ENCODE results near the gene CXCL17. TPM values are rescaled to one million over a fixed set of nuclear protein-coding genes. Genes with fewer than 3 reads are reported as not detected.

CXCL17 gene
- total RNA-seq, 3 donors from 2014 or later = not detected

- TF ChIP-seq, protein P1, sequence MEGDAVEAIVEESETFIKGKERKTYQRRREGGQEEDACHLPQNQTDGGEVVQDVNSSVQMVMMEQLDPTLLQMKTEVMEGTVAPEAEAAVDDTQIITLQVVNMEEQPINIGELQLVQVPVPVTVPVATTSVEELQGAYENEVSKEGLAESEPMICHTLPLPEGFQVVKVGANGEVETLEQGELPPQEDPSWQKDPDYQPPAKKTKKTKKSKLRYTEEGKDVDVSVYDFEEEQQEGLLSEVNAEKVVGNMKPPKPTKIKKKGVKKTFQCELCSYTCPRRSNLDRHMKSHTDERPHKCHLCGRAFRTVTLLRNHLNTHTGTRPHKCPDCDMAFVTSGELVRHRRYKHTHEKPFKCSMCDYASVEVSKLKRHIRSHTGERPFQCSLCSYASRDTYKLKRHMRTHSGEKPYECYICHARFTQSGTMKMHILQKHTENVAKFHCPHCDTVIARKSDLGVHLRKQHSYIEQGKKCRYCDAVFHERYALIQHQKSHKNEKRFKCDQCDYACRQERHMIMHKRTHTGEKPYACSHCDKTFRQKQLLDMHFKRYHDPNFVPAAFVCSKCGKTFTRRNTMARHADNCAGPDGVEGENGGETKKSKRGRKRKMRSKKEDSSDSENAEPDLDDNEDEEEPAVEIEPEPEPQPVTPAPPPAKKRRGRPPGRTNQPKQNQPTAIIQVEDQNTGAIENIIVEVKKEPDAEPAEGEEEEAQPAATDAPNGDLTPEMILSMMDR (IDR thresholded peaks at IDR 0.05) = no peak
- intact Hi-C loops (cut with DNase I, micrococcal nuclease) = no loop called here
- Histone ChIP-seq H3K4me3 (no peak overlapping the region), H3K9me3 (no peaks in the 10 kb centered on the region), H3K36me3 (ENCODE audit: low read depth) (no peaks in the 10 kb centered on the region), H3K4me1 (ENCODE audit: low read depth) (peaks cover 10% of the 10 kb centered on the region)
- DNase-seq (no peak), ATAC-seq (no peak)
Observed at GRCh38 chr19:42436006-42436405, 6.7 kb downstream of the CXCL17 start.

GRCh38 chr19:42435316-42435715 lies 7.4 kb downstream of the CXCL17 start:
- intact Hi-C loops (cut with DNase I, micrococcal nuclease) = no loop called here
- H3K9me3 ChIP-seq = no peaks in the 10 kb centered on the region
- no peak overlapping the region for H3K4me3 ChIP-seq
- TF ChIP-seq, protein P1 (IDR thresholded peaks at IDR 0.05) = no peak
- no peaks in the 10 kb centered on the region for H3K36me3 ChIP-seq (ENCODE audit: low read depth)
- ATAC-seq (no peak), DNase-seq (no peak)
- H3K4me1 ChIP-seq (ENCODE audit: low read depth) = peaks cover 10% of the 10 kb centered on the region

- no peaks in the 10 kb centered on the region for H3K36me3 ChIP-seq (ENCODE audit: low read depth)
- intact Hi-C loops (cut with DNase I, micrococcal nuclease) = no loop called here
- TF ChIP-seq, protein P1 (IDR thresholded peaks at IDR 0.05) = peak; percentile 84
- peak; percentile 81 to 97 (median 90) for DNase-seq
- H3K9me3 ChIP-seq = no peaks in the 10 kb centered on the region
- ATAC-seq = peak; percentile 98
- H3K4me3 ChIP-seq = no peak overlapping the region
- H3K4me1 ChIP-seq (ENCODE audit: low read depth) = peaks cover 10% of the 10 kb centered on the region
Observed at GRCh38 chr19:42433503-42434260, 9.1 kb downstream of the CXCL17 start.

DNA sequence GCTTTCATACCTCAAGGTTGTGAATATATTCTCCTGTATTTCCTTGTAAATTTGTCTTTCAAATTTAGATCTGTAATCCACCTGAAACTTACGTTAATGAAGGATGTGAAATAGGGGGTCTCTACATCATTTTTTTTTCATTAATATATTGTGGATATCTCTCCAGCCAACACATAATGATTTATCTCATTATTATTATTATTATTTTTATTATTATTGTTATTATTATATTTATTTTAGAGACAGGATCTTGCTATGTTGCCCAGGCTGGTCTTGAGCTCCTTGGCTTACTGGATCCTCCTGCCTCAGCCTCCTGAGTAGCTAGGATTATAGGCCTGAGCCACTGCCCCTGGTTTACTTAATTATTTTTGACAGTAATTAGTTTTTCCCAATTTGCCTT lies 11.3 kb downstream of the CXCL17 start:
- no peak overlapping the region for H3K4me3 ChIP-seq
- DNase-seq (no peak), ATAC-seq (no peak)
- TF ChIP-seq, protein P1 (IDR thresholded peaks at IDR 0.05) = no peak
- H3K36me3 ChIP-seq (ENCODE audit: low read depth) = no peaks in the 10 kb centered on the region
- no peaks in the 10 kb centered on the region for H3K9me3 ChIP-seq
- intact Hi-C loops (cut with DNase I, micrococcal nuclease) = no loop called here
- peaks cover 10% of the 10 kb centered on the region for H3K4me1 ChIP-seq (ENCODE audit: low read depth)

GRCh38 chr19:42428676-42429075 lies 14.1 kb downstream of the CXCL17 start:
- Histone ChIP-seq H3K4me3 (no peak overlapping the region), H3K9me3 (no peaks in the 10 kb centered on the region), H3K4me1 (ENCODE audit: low read depth) (peaks cover 13% of the 10 kb centered on the region), H3K36me3 (ENCODE audit: low read depth) (no peaks in the 10 kb centered on the region)
- intact Hi-C loops (cut with DNase I, micrococcal nuclease) = no loop called here
- DNase-seq = no peak
- TF ChIP-seq, protein P1 (IDR thresholded peaks at IDR 0.05) = no peak
- no peak for ATAC-seq
